LNCaP clone FGC (cell line): Measurements from ENCODE around the gene KRTAP5-8.
"Not testable (repeated sequence)": the region's sequence is repeated elsewhere in the genome, so short reads cannot be mapped to it uniquely, and the experiment has no call there.

Source experiments
- DNase-seq: peaks from one replicate; pipeline ENCODE4 v3.0.0-alpha.2; 2011; ENCODE audit warnings: low read depth
- H3K4me3 ChIP-seq: 2 replicates; pipeline ENCODE4 v1.5.1; 2011; ENCODE audit warnings: mild to moderate bottlenecking, low read depth, low read length, control low read depth
- TF ChIP-seq, protein P1 (sequence below): IDR thresholded peaks from 2 replicates; pipeline ENCODE4 v1.5.1; 2012; ENCODE audit warnings: mild to moderate bottlenecking; ENCODE audit not compliant: control insufficient read depth, insufficient read depth; ENCODE audit errors: extremely low read depth

Gene KRTAP5-8

DNA sequence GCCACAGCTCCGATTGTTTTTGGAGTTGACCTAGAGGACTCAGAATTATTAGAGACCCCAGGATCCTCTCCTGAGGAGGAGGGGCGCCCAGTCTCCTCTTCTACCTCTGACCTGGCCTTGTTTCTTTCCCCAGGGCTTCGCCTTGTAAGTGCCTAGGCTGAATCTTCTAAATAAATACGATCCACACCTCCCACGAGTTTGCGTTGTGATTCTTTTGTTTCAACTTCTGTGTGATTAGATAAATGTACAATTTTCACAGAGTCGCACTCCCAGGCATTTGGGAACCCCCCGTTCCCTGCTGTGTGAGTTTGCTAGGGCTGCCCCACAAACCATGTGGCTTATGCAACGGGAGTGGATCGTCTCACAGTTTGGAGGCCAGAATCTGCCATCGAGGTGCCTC is 1.2 kb downstream of the KRTAP5-8 start:
- DNase-seq, result no peak

GRCh38 chr11:71539971-71540370 is 2.1 kb downstream of the KRTAP5-8 start:
- DNase-seq, H3K4me3 ChIP-seq: not testable (repeated sequence)

More for the DNA sequence above, 1.2 kb downstream of the KRTAP5-8 start:
- no peak overlapping the region for H3K4me3 ChIP-seq
- TF ChIP-seq, protein P1, sequence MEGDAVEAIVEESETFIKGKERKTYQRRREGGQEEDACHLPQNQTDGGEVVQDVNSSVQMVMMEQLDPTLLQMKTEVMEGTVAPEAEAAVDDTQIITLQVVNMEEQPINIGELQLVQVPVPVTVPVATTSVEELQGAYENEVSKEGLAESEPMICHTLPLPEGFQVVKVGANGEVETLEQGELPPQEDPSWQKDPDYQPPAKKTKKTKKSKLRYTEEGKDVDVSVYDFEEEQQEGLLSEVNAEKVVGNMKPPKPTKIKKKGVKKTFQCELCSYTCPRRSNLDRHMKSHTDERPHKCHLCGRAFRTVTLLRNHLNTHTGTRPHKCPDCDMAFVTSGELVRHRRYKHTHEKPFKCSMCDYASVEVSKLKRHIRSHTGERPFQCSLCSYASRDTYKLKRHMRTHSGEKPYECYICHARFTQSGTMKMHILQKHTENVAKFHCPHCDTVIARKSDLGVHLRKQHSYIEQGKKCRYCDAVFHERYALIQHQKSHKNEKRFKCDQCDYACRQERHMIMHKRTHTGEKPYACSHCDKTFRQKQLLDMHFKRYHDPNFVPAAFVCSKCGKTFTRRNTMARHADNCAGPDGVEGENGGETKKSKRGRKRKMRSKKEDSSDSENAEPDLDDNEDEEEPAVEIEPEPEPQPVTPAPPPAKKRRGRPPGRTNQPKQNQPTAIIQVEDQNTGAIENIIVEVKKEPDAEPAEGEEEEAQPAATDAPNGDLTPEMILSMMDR, result no peak

GRCh38 chr11:71540521-71541304 is 2.9 kb downstream of the KRTAP5-8 start:
- DNase-seq, H3K4me3 ChIP-seq: not testable (repeated sequence)

DNA sequence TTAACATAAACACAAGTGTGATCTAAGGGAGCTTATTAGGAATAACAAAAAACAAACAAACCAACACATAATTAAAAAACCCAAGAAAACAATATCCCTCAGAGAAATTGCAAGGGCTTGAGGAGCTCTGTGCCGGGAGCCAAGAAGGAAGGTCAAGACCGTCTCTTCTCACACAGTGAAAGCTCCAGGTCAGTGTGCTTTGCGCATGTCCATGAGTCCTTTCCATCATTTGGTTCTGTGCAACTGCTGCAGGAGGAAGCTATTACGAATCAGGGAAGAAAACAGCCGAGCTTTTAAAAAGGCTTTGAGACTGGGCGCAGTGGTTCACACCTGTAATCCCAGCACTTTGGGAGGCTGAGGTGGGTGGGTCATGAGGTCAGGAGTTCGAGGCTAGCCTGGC is 4.6 kb downstream of the KRTAP5-8 start:
- no peak for DNase-seq
- no peak overlapping the region for H3K4me3 ChIP-seq
- TF ChIP-seq, protein P1, result no peak

DNA sequence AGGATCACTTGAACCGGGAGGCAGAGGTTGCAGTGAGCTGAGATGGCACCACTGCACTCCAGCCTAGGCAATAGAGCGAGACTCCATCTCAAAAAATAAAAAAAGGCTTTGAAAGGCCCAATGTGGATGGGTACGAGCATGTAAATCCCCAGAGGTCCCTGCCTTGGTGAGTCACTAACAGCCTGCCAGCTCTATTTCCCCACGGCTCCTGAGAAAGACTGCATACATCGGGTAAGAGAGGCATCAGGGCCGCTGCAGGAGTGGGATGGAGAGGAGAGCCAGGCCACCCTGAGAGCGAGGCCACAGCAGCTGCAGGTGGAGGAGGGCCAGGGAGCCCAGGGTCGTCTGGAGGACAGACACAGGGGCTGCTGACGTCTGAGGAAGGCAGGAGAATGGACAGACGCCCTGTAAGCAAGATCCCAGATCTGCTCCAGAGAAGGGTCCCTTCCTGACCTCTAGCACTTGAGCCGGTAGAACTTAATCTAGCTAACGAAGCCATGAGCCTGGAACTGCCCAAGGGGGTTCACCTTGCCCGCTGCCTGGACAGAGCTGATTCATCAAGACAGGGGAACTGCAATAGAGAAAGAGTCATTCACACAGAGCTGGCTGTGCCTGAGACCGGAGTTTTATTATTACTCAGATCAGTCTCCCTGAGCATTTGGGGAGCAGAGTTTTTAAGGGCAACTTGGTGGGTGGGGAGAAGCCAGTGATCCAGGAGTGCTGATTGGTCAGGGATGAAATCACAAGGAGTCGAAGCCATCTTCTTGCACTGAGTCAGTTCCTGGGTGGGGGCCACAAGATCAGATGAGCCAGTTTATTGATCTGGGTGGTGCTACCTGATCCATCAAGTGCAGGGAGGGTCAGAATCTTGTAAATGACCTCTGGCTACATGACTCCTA is 5.3 kb downstream of the KRTAP5-8 start:
- TF ChIP-seq, protein P1, result no peak
- no peak for DNase-seq
- H3K4me3 ChIP-seq, result no peak overlapping the region

DNA sequence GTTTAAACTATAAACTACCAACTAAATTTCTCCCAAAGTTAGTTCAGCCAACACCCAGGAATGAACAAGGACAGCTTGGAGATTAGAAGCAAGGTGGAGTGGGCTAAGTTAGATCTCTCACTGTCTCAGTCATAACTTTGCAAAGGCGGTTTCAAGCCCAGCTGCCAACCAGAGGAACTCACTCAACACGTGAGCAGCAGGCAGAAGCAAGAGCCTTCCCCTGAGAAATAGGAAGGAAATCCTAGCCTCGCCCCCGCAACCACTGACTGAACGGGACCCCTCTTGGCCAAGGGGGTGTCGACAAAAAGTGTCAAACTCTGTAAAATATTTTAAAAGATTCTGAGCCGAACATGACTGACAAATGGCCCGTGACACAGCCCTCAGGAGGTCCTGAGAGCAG is 6.0 kb downstream of the KRTAP5-8 start:
- no peak overlapping the region for H3K4me3 ChIP-seq
- TF ChIP-seq, protein P1, result no peak
- DNase-seq, result no peak

- DNase-seq, result no peak
- no peak overlapping the region for H3K4me3 ChIP-seq
- TF ChIP-seq, protein P1, result no peak
Observed at GRCh38 chr11:71544525-71545214, 6.8 kb downstream of the KRTAP5-8 start.
